ENCODE measurements around the gene ACE2.

- TF ChIP-seq, protein P1, sequence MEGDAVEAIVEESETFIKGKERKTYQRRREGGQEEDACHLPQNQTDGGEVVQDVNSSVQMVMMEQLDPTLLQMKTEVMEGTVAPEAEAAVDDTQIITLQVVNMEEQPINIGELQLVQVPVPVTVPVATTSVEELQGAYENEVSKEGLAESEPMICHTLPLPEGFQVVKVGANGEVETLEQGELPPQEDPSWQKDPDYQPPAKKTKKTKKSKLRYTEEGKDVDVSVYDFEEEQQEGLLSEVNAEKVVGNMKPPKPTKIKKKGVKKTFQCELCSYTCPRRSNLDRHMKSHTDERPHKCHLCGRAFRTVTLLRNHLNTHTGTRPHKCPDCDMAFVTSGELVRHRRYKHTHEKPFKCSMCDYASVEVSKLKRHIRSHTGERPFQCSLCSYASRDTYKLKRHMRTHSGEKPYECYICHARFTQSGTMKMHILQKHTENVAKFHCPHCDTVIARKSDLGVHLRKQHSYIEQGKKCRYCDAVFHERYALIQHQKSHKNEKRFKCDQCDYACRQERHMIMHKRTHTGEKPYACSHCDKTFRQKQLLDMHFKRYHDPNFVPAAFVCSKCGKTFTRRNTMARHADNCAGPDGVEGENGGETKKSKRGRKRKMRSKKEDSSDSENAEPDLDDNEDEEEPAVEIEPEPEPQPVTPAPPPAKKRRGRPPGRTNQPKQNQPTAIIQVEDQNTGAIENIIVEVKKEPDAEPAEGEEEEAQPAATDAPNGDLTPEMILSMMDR (IDR thresholded peaks at IDR 0.05; ENCODE audit: low read depth, low read length) = no peak
- no peak for TF ChIP-seq EZH2phosphoT487 (IDR thresholded peaks at IDR 0.05; ENCODE audit: low read depth)
These were observed 2.7 kb downstream of the ACE2 start for GRCh38 chrX:15598026-15598425.

Measured in OCI-LY3 (cell line).